DOHH2 (cell line): Measurements from ENCODE around the gene MGMT.

Experiments used
- H3F3A ChIP-seq: fragments of 200-600 bp; sonication (generic), shearing (Covaris generic); 2 replicates; pipeline ENCODE4 v1.6.0; 2016; ENCODE audit warnings: antibody characterized with exemption, mild to moderate bottlenecking; ENCODE audit not compliant: control insufficient read depth, insufficient read depth
- H3K27ac ChIP-seq: fragments of 200-600 bp; sonication (generic); 2 replicates; pipeline ENCODE4 v1.5.1; 2014; ENCODE audit warnings: low read depth, mild to moderate bottlenecking, low read length, moderate library complexity
- H3K27me3 ChIP-seq: fragments of 200-600 bp; sonication (generic); 2 replicates; pipeline ENCODE4 v1.6.1; 2014; ENCODE audit warnings: mild to moderate bottlenecking, low read length, mixed read lengths; ENCODE audit not compliant: control insufficient read depth
- H3K36me3 ChIP-seq: fragments of 200-600 bp; sonication (generic); 2 replicates; pipeline ENCODE4 v1.6.1; 2014; ENCODE audit warnings: mild to moderate bottlenecking, low read length, moderate library complexity, mixed read lengths; ENCODE audit not compliant: control insufficient read depth
- H3K4me1 ChIP-seq: fragments of 200-600 bp; sonication (generic); 2 replicates; pipeline ENCODE4 v1.6.1; 2014; ENCODE audit warnings: mild to moderate bottlenecking, low read length, mixed read lengths; ENCODE audit not compliant: control insufficient read depth
- H3K4me2 ChIP-seq: fragments of 200-600 bp; sonication (generic); 2 replicates; pipeline ENCODE4 v1.6.0; 2014; ENCODE audit warnings: mild to moderate bottlenecking, low read length, moderate library complexity
- H3K4me3 ChIP-seq: fragments of 200-600 bp; sonication (generic); 2 replicates; pipeline ENCODE4 v1.5.1; 2014; ENCODE audit warnings: mild to moderate bottlenecking, low read length, mixed read lengths
- H3K79me2 ChIP-seq: fragments of 200-600 bp; sonication (generic); 2 replicates; pipeline ENCODE4 v1.6.1; 2014; ENCODE audit warnings: mild to moderate bottlenecking, low read length, mixed read lengths; ENCODE audit not compliant: control insufficient read depth
- H3K9me2 ChIP-seq: fragments of 200-600 bp; sonication (generic); replicated peaks from 2 replicates; pipeline ENCODE4 v1.6.1; 2014; ENCODE audit warnings: mild to moderate bottlenecking, low read length, mixed read lengths; ENCODE audit not compliant: control insufficient read depth
- H3K9me3 ChIP-seq: fragments of 200-600 bp; sonication (generic); 2 replicates; pipeline ENCODE4 v1.6.1; 2014; ENCODE audit warnings: antibody characterized with exemption, low read length, mixed read lengths; ENCODE audit not compliant: control insufficient read depth, insufficient read depth
- H4K20me1 ChIP-seq: fragments of 200-600 bp; sonication (generic); 2 replicates; pipeline ENCODE4 v1.6.0; 2014; ENCODE audit warnings: low read depth, mild to moderate bottlenecking, antibody characterized with exemption, low read length, moderate library complexity; ENCODE audit not compliant: control insufficient read depth, insufficient read depth
- CTCF ChIP-seq: fragments of 200-600 bp; sonication (generic); IDR thresholded peaks from one replicate; pipeline ENCODE4 v1.5.1; 2014; ENCODE audit warnings: antibody characterized with exemption, mild to moderate bottlenecking, low read depth, low read length; ENCODE audit not compliant: poor library complexity, severe bottlenecking
- EZH2phosphoT487 ChIP-seq: fragments of 200-600 bp; sonication (generic); IDR thresholded peaks from 2 replicates; pipeline ENCODE4 v1.6.1; 2017; ENCODE audit warnings: borderline replicate concordance, mild to moderate bottlenecking, antibody characterized with exemption, low read length, moderate library complexity, mixed read lengths

The MGMT gene

GRCh38 chr10:129495256-129495655 lies 28.2 kb downstream of the MGMT start:
- Histone ChIP-seq H3K27ac (no peak overlapping the region), H3K4me2 (no peak overlapping the region), H3K79me2 (no peaks in the 10 kb centered on the region), H3F3A (no peaks in the 10 kb centered on the region), H3K9me3 (peaks cover 17% of the 10 kb centered on the region), H3K27me3 (no peaks in the 10 kb centered on the region), H3K4me3 (no peak overlapping the region), H4K20me1 (no peaks in the 10 kb centered on the region), H3K9me2 (no peaks in the 10 kb centered on the region), H3K36me3 (no peaks in the 10 kb centered on the region), H3K4me1 (no peaks in the 10 kb centered on the region)
- TF ChIP-seq CTCF, result no peak
- TF ChIP-seq EZH2phosphoT487, result no peak

GRCh38 chr10:129495698-129496097 lies 28.7 kb downstream of the MGMT start:
- peaks cover 16% of the 10 kb centered on the region for H3K9me3 ChIP-seq
- no peaks in the 10 kb centered on the region for H4K20me1 ChIP-seq
- H3K4me3 ChIP-seq, result no peak overlapping the region
- no peaks in the 10 kb centered on the region for H3K4me1 ChIP-seq
- H3K9me2 ChIP-seq, result no peaks in the 10 kb centered on the region
- H3K27ac ChIP-seq, result no peak overlapping the region
- H3K27me3 ChIP-seq, result no peaks in the 10 kb centered on the region
- no peaks in the 10 kb centered on the region for H3K79me2 ChIP-seq
- no peak overlapping the region for H3K4me2 ChIP-seq
- no peak for TF ChIP-seq CTCF
- TF ChIP-seq EZH2phosphoT487, result no peak
- H3K36me3 ChIP-seq, result no peaks in the 10 kb centered on the region
- no peaks in the 10 kb centered on the region for H3F3A ChIP-seq

- Histone ChIP-seq H3K4me3 (no peak overlapping the region), H3K27ac (no peak overlapping the region), H4K20me1 (no peaks in the 10 kb centered on the region), H3F3A (no peaks in the 10 kb centered on the region), H3K27me3 (no peaks in the 10 kb centered on the region), H3K4me1 (no peaks in the 10 kb centered on the region), H3K36me3 (no peaks in the 10 kb centered on the region), H3K4me2 (no peak overlapping the region), H3K9me2 (no peaks in the 10 kb centered on the region), H3K79me2 (peaks cover 2% of the 10 kb centered on the region; the same call in 1 of the 2 replicates), H3K9me3 (peaks cover 5% of the 10 kb centered on the region; the same call in 1 of the 2 replicates)
- TF ChIP-seq CTCF (no peak), EZH2phosphoT487 (no peak)
Measured at GRCh38 chr10:129497013-129497412, 30.0 kb downstream of the MGMT start.
